Measurements from ENCODE around the gene GRK4.
A peak's percentile ranks its signal among the peaks of the same experiment; 100 is the strongest.

Gene GRK4

DNA sequence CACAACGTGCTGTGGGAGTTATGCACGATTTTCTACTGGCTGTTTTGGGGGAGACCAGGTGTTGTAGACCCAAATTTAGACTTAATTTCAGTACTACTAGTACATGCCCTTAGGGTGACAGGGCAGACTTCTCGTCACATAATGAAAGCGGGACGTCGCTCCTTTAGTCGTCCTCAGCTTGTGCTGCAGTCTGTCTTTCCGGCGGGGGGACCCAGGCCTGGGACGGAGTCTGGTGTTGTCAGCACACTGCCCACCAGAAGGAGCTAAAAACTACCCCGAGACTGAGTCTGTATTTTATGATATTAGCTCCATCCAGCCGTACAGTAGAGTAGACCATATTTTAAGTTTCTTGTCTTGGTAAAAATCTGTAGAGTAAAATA, 35.7 kb upstream of the GRK4 start:
- Histone ChIP-seq H3K4me3 (no peak overlapping the region), H3K27ac (no peak overlapping the region)
- DNase-seq (ENCODE audit: low spot score): peak; percentile 52
- TF ChIP-seq, protein P1, sequence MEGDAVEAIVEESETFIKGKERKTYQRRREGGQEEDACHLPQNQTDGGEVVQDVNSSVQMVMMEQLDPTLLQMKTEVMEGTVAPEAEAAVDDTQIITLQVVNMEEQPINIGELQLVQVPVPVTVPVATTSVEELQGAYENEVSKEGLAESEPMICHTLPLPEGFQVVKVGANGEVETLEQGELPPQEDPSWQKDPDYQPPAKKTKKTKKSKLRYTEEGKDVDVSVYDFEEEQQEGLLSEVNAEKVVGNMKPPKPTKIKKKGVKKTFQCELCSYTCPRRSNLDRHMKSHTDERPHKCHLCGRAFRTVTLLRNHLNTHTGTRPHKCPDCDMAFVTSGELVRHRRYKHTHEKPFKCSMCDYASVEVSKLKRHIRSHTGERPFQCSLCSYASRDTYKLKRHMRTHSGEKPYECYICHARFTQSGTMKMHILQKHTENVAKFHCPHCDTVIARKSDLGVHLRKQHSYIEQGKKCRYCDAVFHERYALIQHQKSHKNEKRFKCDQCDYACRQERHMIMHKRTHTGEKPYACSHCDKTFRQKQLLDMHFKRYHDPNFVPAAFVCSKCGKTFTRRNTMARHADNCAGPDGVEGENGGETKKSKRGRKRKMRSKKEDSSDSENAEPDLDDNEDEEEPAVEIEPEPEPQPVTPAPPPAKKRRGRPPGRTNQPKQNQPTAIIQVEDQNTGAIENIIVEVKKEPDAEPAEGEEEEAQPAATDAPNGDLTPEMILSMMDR (IDR thresholded peaks at IDR 0.05): no peak

DNA sequence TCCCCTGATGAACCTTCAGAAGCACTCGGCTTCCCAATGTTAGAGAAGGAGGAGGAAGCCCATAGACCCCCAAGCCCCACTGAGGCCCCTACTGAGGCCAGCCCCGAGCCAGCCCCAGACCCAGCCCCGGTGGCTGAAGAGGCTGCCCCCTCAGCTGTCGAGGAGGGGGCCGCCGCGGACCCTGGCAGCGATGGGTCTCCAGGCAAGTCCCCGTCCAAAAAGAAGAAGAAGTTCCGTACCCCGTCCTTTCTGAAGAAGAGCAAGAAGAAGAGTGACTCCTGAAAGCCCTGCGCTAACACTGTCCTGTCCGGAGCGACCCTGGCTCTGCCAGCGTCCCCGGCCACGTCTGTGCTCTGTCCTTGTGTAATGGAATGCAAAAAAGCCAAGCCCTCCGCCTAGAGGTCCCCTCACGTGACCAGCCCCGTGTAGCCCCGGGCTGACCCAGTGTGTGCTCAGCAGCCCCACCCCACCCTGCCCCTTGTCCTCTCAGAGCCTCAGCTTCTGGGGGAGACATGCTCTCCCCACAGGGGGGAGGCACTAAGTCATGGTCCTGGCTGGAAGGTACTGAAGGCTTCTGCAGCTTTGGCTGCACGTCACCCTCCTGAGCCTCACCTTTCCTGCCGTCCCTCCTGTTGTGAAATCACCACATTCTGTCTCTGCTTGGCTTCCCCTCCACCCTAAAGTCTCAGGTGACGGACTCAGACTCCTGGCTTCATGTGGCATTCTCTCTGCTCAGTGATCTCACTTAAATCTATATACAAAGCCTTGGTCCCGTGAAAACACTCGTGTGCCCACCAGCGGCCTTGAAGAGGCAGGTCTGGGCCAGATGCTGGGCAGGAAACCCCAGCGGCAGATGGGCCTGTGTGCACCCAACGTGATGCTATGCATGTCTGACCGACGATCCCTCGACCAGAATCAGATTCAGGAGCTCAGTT, 34.9 kb upstream of the GRK4 start:
- H3K4me3 ChIP-seq: no peak overlapping the region
- H3K27ac ChIP-seq: no peak overlapping the region
- TF ChIP-seq, protein P1 (IDR thresholded peaks at IDR 0.05): no peak
- DNase-seq (ENCODE audit: low spot score): peak; percentile 65

DNA sequence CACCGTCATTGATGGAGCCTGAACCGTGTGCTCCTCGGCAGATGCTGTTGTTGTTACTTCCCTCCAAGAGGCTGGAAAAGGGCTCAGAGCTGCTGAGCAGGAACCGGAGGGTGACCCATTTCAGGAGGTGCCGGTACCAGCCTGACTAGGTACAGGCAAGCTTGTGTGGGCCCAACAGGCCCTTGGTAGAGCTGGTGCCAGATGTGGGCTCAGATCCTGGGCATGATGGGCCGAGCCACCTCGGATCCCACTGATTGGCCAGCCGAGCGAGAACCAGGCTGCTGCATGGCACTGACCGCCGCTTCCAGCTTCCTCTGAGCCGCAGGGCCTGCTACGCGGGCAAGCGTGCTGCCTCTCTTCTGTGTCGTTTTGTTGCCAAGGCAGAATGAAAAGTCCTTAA, 33.9 kb upstream of the GRK4 start:
- peak; percentile 61 for DNase-seq (ENCODE audit: low spot score)
- Histone ChIP-seq H3K4me3 (no peak overlapping the region), H3K27ac (no peak overlapping the region)
- TF ChIP-seq, protein P1 (IDR thresholded peaks at IDR 0.05): no peak

DNA sequence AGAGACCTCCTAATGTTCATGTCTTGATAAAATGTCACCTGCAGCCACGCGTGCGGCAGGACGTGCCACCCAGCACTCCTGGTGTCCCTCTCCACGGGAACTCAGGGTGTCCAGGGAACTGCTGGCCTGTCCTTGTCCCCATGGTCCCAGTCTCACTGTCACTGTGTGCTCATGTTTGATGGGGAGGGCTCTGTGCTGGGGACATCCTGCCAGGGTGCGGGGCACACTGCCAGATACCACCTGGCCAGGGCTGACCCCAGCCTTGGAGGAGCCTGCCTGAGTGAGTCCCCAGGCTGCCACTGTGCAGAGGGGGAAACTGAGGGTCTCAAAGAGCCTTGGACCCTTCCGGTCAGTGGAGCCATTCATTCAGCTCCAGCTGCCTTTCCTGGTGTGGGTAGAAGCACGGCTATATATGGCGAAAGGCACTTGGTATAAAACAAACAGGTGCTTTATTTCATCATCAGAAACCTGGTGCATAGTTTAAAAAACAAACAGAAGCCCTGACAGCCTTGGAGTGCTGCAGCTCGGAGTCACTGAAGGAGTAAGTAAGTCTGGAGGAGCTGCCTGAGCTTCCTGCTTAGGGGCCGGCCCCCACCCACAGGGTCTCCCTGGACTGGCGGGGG, 33.1 kb upstream of the GRK4 start:
- Histone ChIP-seq H3K4me3 (no peak overlapping the region), H3K27ac (peak overlapping the region in 1 of 2 donors; percentile 94)
- DNase-seq (ENCODE audit: low spot score): peak; percentile 67
- TF ChIP-seq, protein P1 (IDR thresholded peaks at IDR 0.05): no peak

DNA sequence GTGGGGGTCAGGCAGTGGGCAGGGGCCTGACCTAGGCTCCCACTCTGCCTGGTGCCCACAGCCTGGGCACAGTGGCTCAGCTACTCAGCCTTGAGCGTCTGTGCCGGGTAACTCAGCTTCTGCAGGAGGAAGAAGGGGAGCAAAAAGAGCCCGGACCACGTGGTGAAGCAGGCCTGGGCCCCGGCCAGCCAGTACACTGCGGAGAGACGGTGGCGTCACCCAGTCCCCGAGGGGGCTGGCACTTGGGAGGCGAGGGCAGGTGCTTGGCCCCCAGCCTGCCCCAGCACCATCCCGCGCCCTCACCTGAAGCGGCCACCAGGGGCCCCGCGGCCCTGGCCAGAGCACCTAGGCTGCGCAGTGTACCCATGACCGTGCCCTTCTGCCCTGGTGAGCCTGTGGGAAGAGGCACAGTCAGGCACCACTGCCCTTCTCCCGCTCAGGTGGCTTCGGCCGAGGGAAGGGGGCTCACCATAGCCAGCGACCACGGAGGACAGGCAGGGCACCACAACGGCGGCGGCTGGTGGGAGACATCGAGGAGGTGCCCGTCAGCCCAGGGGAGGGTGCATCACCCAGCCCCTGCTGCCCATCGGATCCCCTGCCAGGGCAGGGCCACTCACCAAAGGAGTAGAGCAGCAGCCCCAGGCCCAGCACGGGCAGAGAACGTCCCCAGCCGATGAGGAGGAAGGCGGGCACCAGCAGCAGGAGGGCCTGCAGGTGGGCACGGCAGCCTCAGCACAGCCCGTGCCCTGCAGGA, 32.4 kb upstream of the GRK4 start:
- Histone ChIP-seq H3K27ac (peak overlapping the region; percentile 14 to 94), H3K4me3 (no peak overlapping the region)
- TF ChIP-seq, protein P1 (IDR thresholded peaks at IDR 0.05): no peak
- peak; percentile 74 for DNase-seq (ENCODE audit: low spot score)

DNA sequence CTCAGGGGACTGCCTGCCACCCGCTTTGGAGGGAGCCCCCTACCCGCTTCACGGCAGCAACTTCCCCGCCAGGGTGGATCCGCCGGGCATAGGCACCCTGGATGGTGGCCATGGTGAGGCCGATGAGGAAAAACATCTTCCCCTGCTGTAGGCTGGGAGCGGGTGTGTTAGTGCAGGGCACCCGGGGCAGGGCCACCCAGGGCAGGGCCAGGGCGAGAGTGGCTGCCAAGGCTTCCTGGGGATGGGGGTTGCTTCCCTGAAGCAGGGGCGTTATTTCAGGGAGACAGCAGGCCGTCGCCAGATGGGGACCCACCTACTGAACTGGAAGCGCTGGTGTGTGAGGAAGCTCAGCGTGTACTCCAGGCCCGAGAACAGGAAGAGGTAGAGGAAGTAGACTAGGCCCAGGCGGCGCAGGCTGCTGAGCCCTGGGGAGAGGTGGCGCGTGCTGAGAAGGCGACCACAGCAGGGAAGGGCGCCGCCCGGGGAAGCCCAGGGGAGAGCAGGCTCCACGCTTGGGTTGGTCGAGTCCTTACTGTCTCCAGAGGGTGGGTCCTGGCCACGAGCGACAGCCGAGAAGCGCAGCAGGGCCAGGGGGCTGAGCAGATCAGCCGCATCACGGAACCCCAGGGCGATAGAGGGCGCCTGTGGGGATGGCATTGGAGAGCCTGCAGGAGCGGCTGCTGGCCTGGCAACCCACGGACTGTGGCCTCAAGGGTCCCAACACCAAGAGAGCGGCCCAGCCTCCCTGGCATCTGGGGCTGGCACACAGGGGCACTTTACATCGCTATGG, 31.7 kb upstream of the GRK4 start:
- Histone ChIP-seq H3K27ac (peak overlapping the region; percentile 14 to 94), H3K4me3 (no peak overlapping the region)
- TF ChIP-seq, protein P1 (IDR thresholded peaks at IDR 0.05): no peak
- peak; percentile 80 for DNase-seq (ENCODE audit: low spot score)
